HG03159 (cell line): ENCODE results near the gene NBDY.
"Not testable (repeated sequence)": the region's sequence is repeated elsewhere in the genome, so short reads cannot be mapped to it uniquely, and the experiment has no call there.

Experiments used
- ATAC-seq: cut with Tn5 transposase; IDR thresholded peaks from one replicate; pipeline ENCODE4 v1.9.1; 2021; ENCODE audit warnings: mild to moderate bottlenecking, moderate library complexity; ENCODE audit not compliant: unreplicated experiment

Gene NBDY

DNA sequence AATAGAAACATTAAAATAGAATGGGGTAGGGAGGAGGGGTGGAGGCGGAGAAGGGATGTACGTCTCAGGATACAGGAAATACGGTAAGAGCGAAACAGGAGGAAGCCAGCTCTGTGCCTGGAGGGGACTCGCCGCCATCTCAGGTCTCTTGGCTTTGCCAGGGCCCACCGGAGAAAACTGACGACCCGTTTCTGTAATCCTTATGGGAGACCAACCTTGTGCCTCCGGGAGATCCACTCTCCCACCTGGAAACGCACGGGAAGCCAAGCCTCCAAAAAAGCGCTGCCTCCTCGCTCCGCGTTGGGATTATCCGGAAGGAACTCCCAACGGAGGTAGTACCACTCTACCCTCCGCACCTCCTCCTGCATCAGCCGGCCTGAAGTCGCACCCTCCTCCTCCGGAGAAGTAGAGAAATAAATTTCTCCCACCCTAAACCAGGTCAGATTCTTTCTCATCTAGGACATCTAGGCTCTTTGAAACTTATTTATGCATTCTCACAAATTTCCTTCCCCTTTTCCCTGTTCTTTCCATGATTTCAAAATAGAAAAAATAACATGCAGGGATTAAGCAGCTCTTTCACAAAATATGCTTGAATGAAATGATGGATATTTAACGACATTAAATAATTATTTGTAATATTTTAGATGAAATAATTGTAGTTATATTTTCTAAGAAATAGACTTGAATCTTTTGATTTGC is at the start of gene NBDY:
Gene NBDY (plus strand): TSS at position 92 of the 699 bp plus-strand sequence. CDS start 111 bp downstream, at position 203.
- ATAC-seq = peak; percentile 68

- not testable (repeated sequence) for ATAC-seq
Measured at GRCh38 chrX:56704530-56704929, 24.5 kb upstream of the NBDY start.

- peak; percentile 40 for ATAC-seq
Measured at GRCh38 chrX:56726605-56727004, 2.4 kb upstream of the NBDY start.

DNA sequence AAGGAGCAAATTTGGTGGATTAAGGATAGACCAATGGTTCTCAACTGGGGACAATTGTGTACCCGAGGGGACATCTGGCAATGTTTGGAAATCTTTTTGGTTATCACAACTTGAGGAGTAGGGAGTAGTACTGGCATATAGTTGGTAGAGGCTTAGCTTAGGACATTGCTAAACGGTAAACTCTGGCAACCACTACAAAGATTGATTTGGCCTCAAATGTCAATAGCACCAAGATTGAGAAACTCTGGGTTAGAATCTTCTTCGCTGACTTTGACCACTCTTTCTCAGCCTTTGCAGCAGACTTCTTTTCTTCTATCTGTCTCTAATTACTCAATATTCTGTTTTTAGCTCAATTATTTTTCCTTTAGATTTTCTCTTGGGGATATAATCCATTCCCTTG is 1.5 kb upstream of the NBDY start:
- ATAC-seq = no peak

GRCh38 chrX:56728321-56728720 is 722 bp upstream of the NBDY start:
- no peak for ATAC-seq

- ATAC-seq = peak; percentile 45
Measured at GRCh38 chrX:56728752-56729151, 291 bp upstream of the NBDY start.

DNA sequence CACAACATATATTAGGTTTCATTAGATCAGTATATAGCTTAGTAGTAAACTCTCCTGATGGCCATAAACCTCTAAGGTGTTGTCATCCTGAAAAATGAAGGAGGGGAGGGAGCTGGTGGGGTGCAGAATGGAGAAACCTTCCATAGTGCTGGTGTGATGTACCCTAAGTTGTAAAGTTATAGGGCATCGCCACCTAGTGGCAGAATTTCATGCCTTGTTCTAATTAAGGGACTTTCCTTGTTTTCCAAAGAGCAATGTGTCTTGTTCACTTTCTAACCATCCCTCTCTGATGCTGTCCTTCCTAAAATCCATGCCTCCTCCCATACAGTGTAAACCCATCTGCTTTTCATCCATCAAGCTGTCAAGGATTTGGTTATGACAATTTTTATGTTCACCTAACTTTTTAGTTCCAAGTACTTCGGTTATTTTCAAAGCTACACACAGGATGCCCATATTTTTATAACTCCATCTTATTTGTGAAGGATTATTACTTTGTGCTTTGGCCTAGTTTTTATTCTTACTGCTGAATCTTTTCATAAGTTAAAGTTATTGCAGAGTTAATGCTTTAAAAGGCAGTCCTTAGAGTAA is 4.5 kb downstream of the NBDY start:
- peak; percentile 46 for ATAC-seq

- no peak for ATAC-seq
Measured at GRCh38 chrX:56736219-56736618, 7.2 kb downstream of the NBDY start.

- no peak for ATAC-seq
Measured at GRCh38 chrX:56738670-56739069, 9.6 kb downstream of the NBDY start.

GRCh38 chrX:56744996-56745395 is 16.0 kb downstream of the NBDY start:
- no peak for ATAC-seq

DNA sequence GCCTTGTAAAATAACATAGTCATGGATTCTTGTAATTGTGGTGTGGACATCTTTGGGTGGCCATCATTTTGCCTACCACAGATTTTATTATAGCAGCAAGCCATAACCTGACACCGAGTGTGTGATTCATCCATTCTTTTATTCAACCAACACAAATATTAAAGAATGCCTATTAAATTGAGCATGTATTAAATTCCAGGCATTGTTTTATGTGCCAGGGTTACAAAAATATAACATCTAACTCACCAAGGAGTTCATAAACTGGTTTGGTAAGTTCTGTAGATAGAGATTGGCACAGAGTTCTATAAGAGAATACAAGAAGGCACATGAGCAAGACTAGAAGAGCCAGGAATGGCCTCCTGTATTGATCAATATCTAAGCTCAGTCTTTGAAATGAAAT is 18.0 kb downstream of the NBDY start:
- no peak for ATAC-seq

- no peak for ATAC-seq
Measured at GRCh38 chrX:56751071-56751470, 22.0 kb downstream of the NBDY start.

- ATAC-seq = peak; percentile 64
Measured at GRCh38 chrX:56757327-56757726, 28.3 kb downstream of the NBDY start.

- no peak for ATAC-seq
Measured at GRCh38 chrX:56758456-56758855, 29.4 kb downstream of the NBDY start.

DNA sequence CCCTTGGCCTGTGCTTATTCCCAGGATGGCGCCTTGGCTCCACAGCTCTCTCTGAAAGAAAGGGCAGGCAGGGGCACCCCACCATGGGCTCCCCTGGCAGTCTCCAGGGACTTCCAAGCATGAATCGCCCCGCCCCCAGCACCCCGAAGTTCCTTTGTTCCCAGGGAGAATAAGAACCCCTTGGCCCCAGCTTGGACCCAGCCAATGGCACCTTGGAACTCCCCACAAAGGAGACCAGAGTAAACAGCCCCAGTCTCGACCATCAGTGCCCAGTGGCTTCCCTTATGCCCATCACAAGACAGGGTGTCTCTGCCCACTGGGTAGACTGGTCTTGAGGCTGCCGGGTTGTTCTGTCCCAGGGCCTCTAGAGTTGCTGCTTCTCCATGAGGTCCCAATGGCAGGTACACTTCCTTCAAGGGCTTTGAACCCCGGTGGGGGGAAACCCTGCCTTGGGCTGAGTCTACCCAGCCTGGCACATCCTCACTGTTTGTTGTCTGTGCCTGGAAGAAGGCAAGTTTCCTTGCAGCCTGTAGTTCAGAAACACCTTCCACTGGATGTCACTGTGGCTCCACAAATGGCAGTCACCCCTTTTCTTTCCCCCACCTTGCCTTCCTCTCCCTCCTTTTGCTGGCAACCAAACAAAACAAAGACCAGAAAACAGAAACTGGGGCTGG is 30.8 kb downstream of the NBDY start:
- no peak for ATAC-seq

- not testable (repeated sequence) for ATAC-seq
Measured at GRCh38 chrX:56760410-56761124, 31.5 kb downstream of the NBDY start.

- ATAC-seq = no peak
Measured at GRCh38 chrX:56761167-56761566, 32.1 kb downstream of the NBDY start.

GRCh38 chrX:56762220-56762619 is 33.2 kb downstream of the NBDY start:
- no peak for ATAC-seq

GRCh38 chrX:56762707-56763555 is 33.9 kb downstream of the NBDY start:
- no peak for ATAC-seq

GRCh38 chrX:56763556-56764152 is 34.6 kb downstream of the NBDY start:
- ATAC-seq = no peak
